Caco-2 (cell line): ENCODE data around the gene SYVN1. TPM values are rescaled to one million over a fixed set of nuclear protein-coding genes. Genes with fewer than 3 reads are reported as not detected.
A peak's percentile ranks its signal among the peaks of the same experiment; 100 is the strongest.

ENCODE experiments used
- BruUV-seq: library from RNA; stranded (reverse); fragments of 400-500 nt; replicated peaks from 2 replicates; lab custom pipeline; 2021; lab: Mats Ljungman, UMichigan
- CTCF ChIA-PET: fragments of 300-600 bp; sonication (Branson Sonifier 250); formaldehyde crosslinking; loops from one replicate; lab custom pipeline; 2022; ENCODE audit warnings: antibody characterized with exemption; lab: Charles Lee
- POLR2A ChIA-PET: fragments of 300-600 bp; sonication (Branson Sonifier 250); formaldehyde crosslinking; loops from one replicate; lab custom pipeline; 2022; ENCODE audit warnings: antibody characterized with exemption; lab: Charles Lee
- DNase-seq, 2 experiments: peaks; one replicate each; pipeline versions ENCODE4 v3.0.0 to v3.0.0-alpha.2; 2020 to 2022
- H3K27me3 ChIP-seq: replicated peaks from 2 replicates; pipeline ENCODE4 v1.6.0; 2011; ENCODE audit warnings: low read length; ENCODE audit not compliant: control insufficient read depth, insufficient read depth
- H3K36me3 ChIP-seq: 2 replicates; pipeline ENCODE4 v1.5.1; 2011; ENCODE audit warnings: low read length; ENCODE audit not compliant: control insufficient read depth, insufficient read depth
- H3K4me1 ChIP-seq: fragments of 250-450 bp; sonication (Bioruptor Pico); 2 replicates; pipeline ENCODE4 v1.5.1; 2020; ENCODE audit warnings: mild to moderate bottlenecking
- H3K4me3 ChIP-seq: 2 replicates; pipeline ENCODE4 v1.5.1; 2011; ENCODE audit warnings: low read depth, mild to moderate bottlenecking, control low read depth, low read length
- H3K9me3 ChIP-seq: fragments of 250-450 bp; sonication (Bioruptor Pico); 2 replicates; pipeline ENCODE4 v1.5.1; 2020; ENCODE audit warnings: mild to moderate bottlenecking, moderate library complexity
- H3K27ac Mint-ChIP-seq: one replicate; pipeline ENCODE4 v1.8.0; 2022; ENCODE audit warnings: mixed read lengths; ENCODE audit not compliant: unreplicated experiment
- H3K27me3 Mint-ChIP-seq: one replicate; pipeline ENCODE4 v1.8.0; 2022; ENCODE audit warnings: mixed read lengths; ENCODE audit not compliant: insufficient read depth, unreplicated experiment
- H3K36me3 Mint-ChIP-seq: one replicate; pipeline ENCODE4 v1.8.0; 2022; ENCODE audit warnings: mild to moderate bottlenecking, mixed read lengths; ENCODE audit not compliant: insufficient read depth, unreplicated experiment
- H3K4me1 Mint-ChIP-seq: one replicate; pipeline ENCODE4 v1.8.0; 2022; ENCODE audit warnings: low read depth, mixed read lengths; ENCODE audit not compliant: unreplicated experiment
- H3K4me3 Mint-ChIP-seq: one replicate; pipeline ENCODE4 v1.8.0; 2022; ENCODE audit warnings: mild to moderate bottlenecking, moderate library complexity, mixed read lengths; ENCODE audit not compliant: unreplicated experiment
- H3K9me3 Mint-ChIP-seq: one replicate; pipeline ENCODE4 v1.8.0; 2022; ENCODE audit warnings: mixed read lengths; ENCODE audit not compliant: unreplicated experiment
- intact Hi-C: fragments of 100-400 bp; cut with micrococcal nuclease; formaldehyde crosslinking; loops from one replicate; pipeline ENCODE4 v1.10.0; 2022; ENCODE audit not compliant: unreplicated experiment
- total RNA-seq: library from RNA; stranded (reverse); gene quantifications from 2 replicates; pipeline ENCODE4 v1.2.3, GENCODE V29; 2022
- TF ChIP-seq, protein P1 (sequence below), 2 experiments: fragments of 200-600 bp in 1 of 2; IDR thresholded peaks; 1 replicate in 1 of 2; 2 replicates in 1 of 2; pipeline versions ENCODE4 v1.5.1 to v1.8.0; 2011 to 2022; ENCODE audit warnings: antibody characterized with exemption in 1 of 2, control low read depth in 1 of 2, inconsistent platforms in 1 of 2, low read depth in 1 of 2, low read length in 1 of 2, mild to moderate bottlenecking in 1 of 2, moderate library complexity in 1 of 2; ENCODE audit not compliant: insufficient read depth in 1 of 2, severe bottlenecking in 1 of 2, unreplicated experiment in 1 of 2

SYVN1 gene
- total RNA-seq, 1 experiment from 2014 or later, result 50.9 TPM

DNA sequence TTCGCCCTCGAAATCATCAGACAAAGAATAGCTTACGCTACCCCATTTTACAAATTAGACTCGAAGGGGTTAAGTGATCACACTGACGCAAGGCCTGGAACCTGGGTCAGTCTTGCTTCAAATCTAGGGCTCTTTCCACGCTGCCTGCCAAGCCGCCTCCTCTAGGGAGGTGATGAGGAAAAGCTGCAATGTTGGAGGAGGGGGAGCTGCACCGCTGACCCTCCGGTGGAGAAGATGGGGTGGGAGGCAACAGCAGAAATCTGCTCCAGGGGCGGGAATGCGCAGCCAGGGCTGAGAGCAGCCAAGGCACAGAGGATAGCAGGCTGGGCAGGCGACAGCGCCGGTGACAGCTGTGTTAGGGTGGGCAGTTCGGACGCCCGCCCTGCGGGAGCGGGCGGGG lies 595 bp downstream of the SYVN1 start:
- H3K27me3 Mint-ChIP-seq, result no peaks in the 10 kb centered on the region
- peak overlapping the region; percentile 99 for H3K4me3 ChIP-seq
- peaks cover 49% of the 10 kb centered on the region for H3K36me3 Mint-ChIP-seq
- intact Hi-C loops, result no loop called here
- H3K36me3 ChIP-seq, result peaks cover 7% of the 10 kb centered on the region
- no peaks in the 10 kb centered on the region for H3K9me3 ChIP-seq
- TSS peak; percentile 42 for BruUV-seq
- no peak for DNase-seq
- peak overlapping the region; percentile 100 for H3K27ac Mint-ChIP-seq
- TF ChIP-seq, protein P1, sequence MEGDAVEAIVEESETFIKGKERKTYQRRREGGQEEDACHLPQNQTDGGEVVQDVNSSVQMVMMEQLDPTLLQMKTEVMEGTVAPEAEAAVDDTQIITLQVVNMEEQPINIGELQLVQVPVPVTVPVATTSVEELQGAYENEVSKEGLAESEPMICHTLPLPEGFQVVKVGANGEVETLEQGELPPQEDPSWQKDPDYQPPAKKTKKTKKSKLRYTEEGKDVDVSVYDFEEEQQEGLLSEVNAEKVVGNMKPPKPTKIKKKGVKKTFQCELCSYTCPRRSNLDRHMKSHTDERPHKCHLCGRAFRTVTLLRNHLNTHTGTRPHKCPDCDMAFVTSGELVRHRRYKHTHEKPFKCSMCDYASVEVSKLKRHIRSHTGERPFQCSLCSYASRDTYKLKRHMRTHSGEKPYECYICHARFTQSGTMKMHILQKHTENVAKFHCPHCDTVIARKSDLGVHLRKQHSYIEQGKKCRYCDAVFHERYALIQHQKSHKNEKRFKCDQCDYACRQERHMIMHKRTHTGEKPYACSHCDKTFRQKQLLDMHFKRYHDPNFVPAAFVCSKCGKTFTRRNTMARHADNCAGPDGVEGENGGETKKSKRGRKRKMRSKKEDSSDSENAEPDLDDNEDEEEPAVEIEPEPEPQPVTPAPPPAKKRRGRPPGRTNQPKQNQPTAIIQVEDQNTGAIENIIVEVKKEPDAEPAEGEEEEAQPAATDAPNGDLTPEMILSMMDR (IDR thresholded peaks at IDR 0.05; ENCODE audit: insufficient read depth in 1 of 2, low read depth in 1 of 2, low read length in 1 of 2, severe bottlenecking in 1 of 2, unreplicated experiment in 1 of 2), result no peak
- peak overlapping the region; percentile 93 for H3K4me3 Mint-ChIP-seq
- H3K4me1 Mint-ChIP-seq, result peaks cover 8% of the 10 kb centered on the region
- POLR2A ChIA-PET, result interaction anchor here (2.7 kb wide), 1 partner anchor 12 kb away, joined by 48 read pairs; the partner anchor contains the start of genes FAU and MRPL49
- H3K4me1 ChIP-seq, result 0 out of 2 replicates have a peak, but pooled peaks cover 5% of the 10 kb centered on the region
- H3K9me3 Mint-ChIP-seq, result no peaks in the 10 kb centered on the region
- CTCF ChIA-PET, result interaction anchor here (0.6 to 2.5 kb wide), 2 partner anchors 12 to 394 kb away, joined by 5 to 11 read pairs; partner anchors contain the start of genes FAU and MRPL49
- H3K27me3 ChIP-seq, result no peaks in the 10 kb centered on the region

DNA sequence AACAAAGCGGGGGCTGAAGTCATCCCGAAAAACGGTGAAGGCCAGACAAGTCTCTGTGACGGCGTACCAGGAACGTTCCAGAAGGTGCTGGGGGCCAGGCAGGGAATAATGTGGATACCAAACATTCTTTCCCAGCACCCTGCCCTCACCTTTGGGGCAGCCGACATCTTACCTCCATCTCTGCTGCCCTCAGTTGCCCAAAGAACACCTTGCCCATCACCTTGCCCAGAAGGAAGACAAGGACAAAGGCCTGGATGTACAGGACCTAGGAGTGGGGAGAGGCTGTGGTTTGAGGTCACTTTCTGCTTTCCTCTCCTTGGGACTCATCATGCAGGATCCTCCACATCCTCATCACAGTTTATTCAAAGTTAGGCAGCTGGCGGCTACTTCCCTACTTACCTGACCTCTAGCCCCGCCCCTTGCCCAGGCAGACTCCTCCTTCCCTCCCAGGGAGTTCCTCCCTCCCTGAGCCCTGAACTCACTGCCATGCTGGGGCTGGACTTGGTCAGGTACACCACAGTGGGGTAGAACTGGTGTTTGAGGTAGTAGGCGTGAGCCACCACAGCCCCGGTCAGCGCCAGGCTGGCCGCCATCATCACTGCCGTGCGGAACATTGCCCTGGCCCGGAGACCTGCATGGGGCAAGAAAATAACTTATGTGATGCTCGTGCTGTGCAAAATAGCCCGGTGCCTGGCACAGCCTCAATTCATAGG lies 1.2 kb downstream of the SYVN1 start:
- peak; percentile 78 to 79 for DNase-seq
- Mint-ChIP-seq H3K27ac (peak overlapping the region; percentile 100), H3K4me1 (peaks cover 8% of the 10 kb centered on the region), H3K36me3 (peaks cover 54% of the 10 kb centered on the region), H3K9me3 (no peaks in the 10 kb centered on the region), H3K27me3 (no peaks in the 10 kb centered on the region), H3K4me3 (peak overlapping the region; percentile 93)
- Histone ChIP-seq H3K9me3 (no peaks in the 10 kb centered on the region), H3K4me3 (peak overlapping the region; percentile 99), H3K4me1 (0 out of 2 replicates have a peak, but pooled peaks cover 5% of the 10 kb centered on the region), H3K36me3 (peaks cover 7% of the 10 kb centered on the region), H3K27me3 (no peaks in the 10 kb centered on the region)
- POLR2A ChIA-PET, result interaction anchor here (2.7 kb wide), 1 partner anchor 11 kb away, joined by 48 read pairs; the partner anchor contains the start of genes FAU and MRPL49
- TF ChIP-seq, protein P1 (IDR thresholded peaks at IDR 0.05; ENCODE audit: insufficient read depth in 1 of 2, low read depth in 1 of 2, low read length in 1 of 2, severe bottlenecking in 1 of 2, unreplicated experiment in 1 of 2), result no peak
- BruUV-seq, result no TSS peak
- intact Hi-C loops, result no loop called here
- CTCF ChIA-PET, result interaction anchor here (0.6 to 2.5 kb wide), 2 partner anchors 11 to 394 kb away, joined by 5 to 11 read pairs; partner anchors contain the start of genes FAU and MRPL49

DNA sequence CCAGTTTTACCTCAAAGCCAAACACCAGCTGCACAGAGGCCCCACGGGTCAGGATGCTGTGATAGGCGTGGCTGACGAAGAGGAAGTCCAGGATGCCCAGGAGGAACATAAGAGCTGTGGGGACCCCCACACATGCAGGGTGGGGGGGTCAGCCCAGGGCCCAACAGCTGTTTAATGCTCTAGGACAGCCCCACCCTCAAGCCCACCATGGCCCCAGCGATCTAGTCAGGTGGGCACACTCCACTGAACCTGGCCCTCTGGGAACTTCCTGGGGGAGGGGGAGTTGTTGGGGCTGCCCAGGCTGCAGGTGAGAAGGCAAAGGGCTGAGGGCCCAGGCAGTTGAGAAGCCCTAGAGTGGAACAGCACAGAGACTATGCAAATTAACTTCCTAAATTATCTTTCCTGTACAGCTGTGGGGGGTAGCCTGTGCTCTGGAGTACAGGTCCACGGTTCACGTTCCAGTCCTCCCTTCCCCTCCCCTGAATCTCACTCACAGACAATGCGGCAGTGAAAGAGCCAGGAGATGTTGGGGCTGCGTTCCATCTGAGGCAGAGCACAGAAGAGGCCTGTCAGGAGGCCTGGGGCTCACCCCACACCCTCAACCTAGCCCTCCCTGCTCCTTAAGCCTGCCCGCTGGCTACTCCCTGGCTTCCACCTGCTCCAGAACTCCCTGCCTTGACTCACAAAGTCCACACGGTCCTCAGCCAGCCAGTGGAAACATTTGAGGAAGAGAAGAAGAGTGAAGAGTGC lies 1.9 kb downstream of the SYVN1 start:
- no peak for DNase-seq
- H3K9me3 ChIP-seq, result no peaks in the 10 kb centered on the region
- H3K27me3 Mint-ChIP-seq, result no peaks in the 10 kb centered on the region
- no TSS peak for BruUV-seq
- peaks cover 7% of the 10 kb centered on the region for H3K36me3 ChIP-seq
- no peak overlapping the region for H3K27ac Mint-ChIP-seq
- H3K4me3 ChIP-seq, result no peak overlapping the region
- POLR2A ChIA-PET, result interaction anchor here (0.5 to 2.1 kb wide), 2 partner anchors 10 to 827 kb away, joined by 4 to 10 read pairs; partner anchors contain the start of genes ESRRA, FAU and MRPL49
- H3K36me3 Mint-ChIP-seq, result peaks cover 62% of the 10 kb centered on the region
- H3K4me1 ChIP-seq, result 0 out of 2 replicates have a peak, but pooled peaks cover 5% of the 10 kb centered on the region
- intact Hi-C loops, result no loop called here
- H3K4me1 Mint-ChIP-seq, result peaks cover 8% of the 10 kb centered on the region
- CTCF ChIA-PET, result no interaction called here
- H3K27me3 ChIP-seq, result no peaks in the 10 kb centered on the region
- H3K9me3 Mint-ChIP-seq, result no peaks in the 10 kb centered on the region
- TF ChIP-seq, protein P1 (IDR thresholded peaks at IDR 0.05; ENCODE audit: insufficient read depth in 1 of 2, low read depth in 1 of 2, low read length in 1 of 2, severe bottlenecking in 1 of 2, unreplicated experiment in 1 of 2), result no peak
- H3K4me3 Mint-ChIP-seq, result peak overlapping the region; percentile 93
